IMR-90 (cell line): ENCODE data around the gene AAGAB. TPM values are rescaled to one million over a fixed set of nuclear protein-coding genes. Genes with fewer than 3 reads are reported as not detected.

Experiments
- ATAC-seq: fragments of 200-7000 bp; cut with Tn5 transposase; 2 replicates; pipeline ENCODE4 v1.9.1; 2020; ENCODE audit warnings: low read depth, mild to moderate bottlenecking, moderate library complexity
- BruUV-seq: library from RNA; stranded (reverse); fragments of 400-500 nt; replicated peaks from 2 replicates; lab custom pipeline; 2021; lab: Mats Ljungman, UMichigan
- CTCF ChIA-PET: fragments of 300-600 bp; formaldehyde crosslinking; extraction: SDS; loops from one replicate; lab custom pipeline; 2021; ENCODE audit warnings: antibody characterized with exemption; lab: Yijun Ruan, JAX
- POLR2A ChIA-PET: fragments of 300-600 bp; sonication (Branson Sonifier 250); formaldehyde crosslinking; loops from one replicate; lab custom pipeline; 2022; ENCODE audit warnings: antibody characterized with exemption; ENCODE audit not compliant: unreplicated experiment; lab: Charles Lee
- DNase-seq: peaks from one replicate; pipeline ENCODE4 v3.0.0; 2013
- H2AFZ ChIP-seq: replicated peaks from 2 replicates; pipeline ENCODE3; 2013; ENCODE audit warnings: low read length, mild to moderate bottlenecking; ENCODE audit not compliant: poor library complexity
- H2AK5ac ChIP-seq: 2 replicates; pipeline ENCODE4 v1.6.1; 2013; ENCODE audit warnings: low read depth, low read length, inconsistent platforms
- H2AK9ac ChIP-seq: replicated peaks from 2 replicates; pipeline ENCODE3; 2013; ENCODE audit warnings: mild to moderate bottlenecking, low read depth, low read length, moderate library complexity; ENCODE audit not compliant: poor library complexity
- H2BK120ac ChIP-seq: 2 replicates; pipeline ENCODE4 v1.6.1; 2013; ENCODE audit warnings: low read depth, low read length, inconsistent platforms
- H2BK15ac ChIP-seq: 3 replicates; pipeline ENCODE4 v1.6.1; 2013; ENCODE audit warnings: low read depth, low read length, inconsistent platforms
- H2BK20ac ChIP-seq: 2 replicates; pipeline ENCODE4 v1.6.1; 2013; ENCODE audit warnings: low read depth, mild to moderate bottlenecking, inconsistent platforms, low read length, moderate library complexity
- H2BK5ac ChIP-seq: 2 replicates; pipeline ENCODE4 v1.6.1; 2013; ENCODE audit warnings: mild to moderate bottlenecking, low read depth, low read length, inconsistent platforms; ENCODE audit not compliant: poor library complexity, severe bottlenecking
- H3K14ac ChIP-seq: replicated peaks from 2 replicates; pipeline ENCODE4 v1.6.1; 2013; ENCODE audit warnings: low read depth, low read length, inconsistent platforms
- H3K18ac ChIP-seq: 2 replicates; pipeline ENCODE4 v1.6.1; 2013; ENCODE audit warnings: low read depth, low read length, control low read depth
- H3K23ac ChIP-seq: 2 replicates; pipeline ENCODE4 v1.6.1; 2013; ENCODE audit warnings: low read depth, low read length, inconsistent platforms
- H3K27ac ChIP-seq: 2 replicates; pipeline ENCODE4 v1.5.1; 2013; ENCODE audit warnings: mild to moderate bottlenecking, control low read depth, low read length; ENCODE audit not compliant: insufficient read depth
- H3K27me3 ChIP-seq: 2 replicates; pipeline ENCODE4 v1.6.1; 2013; ENCODE audit warnings: low read length; ENCODE audit not compliant: control insufficient read depth, insufficient read depth
- H3K36me3 ChIP-seq: 2 replicates; pipeline ENCODE4 v1.6.1; 2013; ENCODE audit warnings: low read length, mixed read lengths; ENCODE audit not compliant: control insufficient read depth, insufficient read depth
- H3K4ac ChIP-seq: 2 replicates; pipeline ENCODE4 v1.6.1; 2013; ENCODE audit warnings: low read depth, low read length, inconsistent platforms
- H3K4me1 ChIP-seq: 2 replicates; pipeline ENCODE4 v1.6.1; 2013; ENCODE audit warnings: low read length, mixed read lengths; ENCODE audit not compliant: control insufficient read depth, insufficient read depth
- H3K4me2 ChIP-seq: 2 replicates; pipeline ENCODE4 v1.6.1; 2013; ENCODE audit warnings: low read depth, mild to moderate bottlenecking, control low read depth, low read length, moderate library complexity
- H3K4me3 ChIP-seq: 2 replicates; pipeline ENCODE4 v1.5.1; 2013; ENCODE audit warnings: low read depth, mild to moderate bottlenecking, control low read depth, low read length, moderate library complexity; ENCODE audit not compliant: insufficient read depth
- H3K56ac ChIP-seq: 2 replicates; pipeline ENCODE4 v1.6.1; 2013; ENCODE audit warnings: low read length, inconsistent platforms; ENCODE audit not compliant: insufficient read depth; ENCODE audit errors: extremely low read depth
- H3K79me1 ChIP-seq, 2 experiments: 2 replicates each; pipeline ENCODE4 v1.6.1; 2013; ENCODE audit warnings: low read length in 2 of 2, inconsistent platforms in 1 of 2, low read depth in 1 of 2
- H3K9ac ChIP-seq: 2 replicates; pipeline ENCODE4 v1.6.1; 2013; ENCODE audit warnings: low read depth, low read length, control low read depth
- H3K9me1 ChIP-seq: 2 replicates; pipeline ENCODE4 v1.6.1; 2013; ENCODE audit warnings: low read length, inconsistent platforms; ENCODE audit not compliant: insufficient read depth
- H3K9me3 ChIP-seq: 2 replicates; pipeline ENCODE4 v1.6.1; 2013; ENCODE audit warnings: low read length; ENCODE audit not compliant: control insufficient read depth, insufficient read depth
- H4K20me1 ChIP-seq: 2 replicates; pipeline ENCODE4 v1.6.1; 2013; ENCODE audit warnings: low read length, inconsistent platforms; ENCODE audit not compliant: insufficient read depth
- H4K5ac ChIP-seq: 2 replicates; pipeline ENCODE4 v1.6.1; 2013; ENCODE audit warnings: mild to moderate bottlenecking, low read depth, low read length, control low read depth
- H4K8ac ChIP-seq, 2 experiments: 2 replicates each; pipeline ENCODE4 v1.6.1; 2013; ENCODE audit warnings: low read depth in 2 of 2, low read length in 2 of 2, control low read depth in 1 of 2, inconsistent platforms in 1 of 2
- H4K91ac ChIP-seq: 2 replicates; pipeline ENCODE4 v1.6.1; 2013; ENCODE audit warnings: low read depth, low read length, inconsistent platforms; ENCODE audit not compliant: insufficient read depth
- BHLHE40 ChIP-seq: fragments of 150-350 bp; IDR thresholded peaks from 2 replicates; pipeline ENCODE4 v1.6.1; 2016; ENCODE audit warnings: mild to moderate bottlenecking, low read depth, low read length
- CTCF ChIP-seq: conservative IDR thresholded peaks from 2 replicates; pipeline ENCODE4 v1.5.1; 2012; ENCODE audit warnings: mild to moderate bottlenecking, low read depth, low read length, improper control_type of control experiment
- ELK1 ChIP-seq: fragments of 150-350 bp; IDR thresholded peaks from 2 replicates; pipeline ENCODE4 v1.6.1; 2016; ENCODE audit warnings: low read depth, mild to moderate bottlenecking, low read length, moderate library complexity, borderline replicate concordance
- MAZ ChIP-seq: IDR thresholded peaks from 2 replicates; pipeline ENCODE4 v1.6.1; 2012; ENCODE audit warnings: low read depth, mild to moderate bottlenecking, low read length, improper control_type of control experiment, moderate library complexity, borderline replicate concordance
- SMC3 ChIP-seq: fragments of 150-350 bp; IDR thresholded peaks from 2 replicates; pipeline ENCODE4 v1.6.1; 2016; ENCODE audit warnings: low read depth, mild to moderate bottlenecking, antibody characterized with exemption, low read length, moderate library complexity
- WGBS, 2 experiments: methylation state at CpG; one replicate each; pipeline versions ENCODE4 v1.1.5 to v1.1.7; 2013; ENCODE audit warnings: missing lambda C conversion rate in 2 of 2; ENCODE audit not compliant: insufficient read length in 1 of 2; ENCODE audit errors: extremely low coverage in 2 of 2; 5-methylcytosine and 5-hydroxymethylcytosine counted together
- dilution Hi-C: fragments of 300-500 bp; cut with HindIII; formaldehyde crosslinking; loops from one replicate; pipeline ENCODE4 v1.14.3; 2018; ENCODE audit warnings: low sequenced_read_pairs; ENCODE audit not compliant: unreplicated experiment
- in situ Hi-C: fragments of 300-500 bp; cut with MboI; formaldehyde crosslinking; loops from 3 replicates; pipeline ENCODE4 v1.14.3; 2019; ENCODE audit warnings: low sequenced_read_pairs, inconsistent platforms, mixed read lengths
- intact Hi-C: fragments of 100-400 bp; cut with micrococcal nuclease; formaldehyde crosslinking; loops from 2 replicates; pipeline ENCODE4 v1.10.0; 2022
- polyA plus RNA-seq, 3 experiments: library from polyadenylated mRNA; depleted of rRNA; stranded (reverse); fragments of >200 nt; gene quantifications; 2 replicates each; pipeline ENCODE4 v1.2.3, GENCODE V29; 2012; ENCODE audit warnings: low replicate concordance in 1 of 3
- total RNA-seq: library from RNA; depleted of rRNA; stranded (reverse); fragments of >200 nt; gene quantifications from 2 replicates; pipeline ENCODE4 v1.2.3, GENCODE V29; 2012

AAGAB gene
- total and polyA plus RNA-seq, 2 of the 4 experiments (the other 2 are of a cell fraction): 26.1 to 69.7 TPM

GRCh38 chr15:67166280-67167009 is 88.0 kb downstream of the AAGAB start:
- dilution Hi-C loops (no loop called here), in situ Hi-C loops (no loop called here), intact Hi-C loops (no loop called here)
- H2BK15ac ChIP-seq: peak overlapping the region; percentile 82; the same call in 2 of the 3 replicates
- H3K27me3 ChIP-seq: no peaks in the 10 kb centered on the region
- no peak for DNase-seq
- H3K4me3 ChIP-seq: no peak overlapping the region
- H3K27ac ChIP-seq: peak overlapping the region; percentile 89
- peaks cover 36% of the 10 kb centered on the region for H4K20me1 ChIP-seq
- no peak overlapping the region for H3K56ac ChIP-seq
- H4K8ac ChIP-seq: peak overlapping the region; percentile 40 to 92; a peak in 3 of 4 replicates
- peaks cover 67% of the 10 kb centered on the region for H3K4me1 ChIP-seq
- H3K4ac ChIP-seq: peak overlapping the region; percentile 86
- WGBS, 2 experiments: no CpG with 5 or more reads among the region's 13 CpGs
- H2BK5ac ChIP-seq: peak overlapping the region; percentile 75
- peak overlapping the region; percentile 93 for H3K14ac ChIP-seq
- TF ChIP-seq BHLHE40: no peak
- no peak for TF ChIP-seq MAZ
- TF ChIP-seq ELK1: no peak
- TF ChIP-seq CTCF: no peak
- no peak for TF ChIP-seq SMC3
- H3K18ac ChIP-seq: peak overlapping the region; percentile 36
- H3K9me1 ChIP-seq: peaks cover 71% of the 10 kb centered on the region
- H2BK120ac ChIP-seq: peak overlapping the region; percentile 92
- H3K23ac ChIP-seq: peak overlapping the region; percentile 86
- H3K9me3 ChIP-seq: no peaks in the 10 kb centered on the region
- ATAC-seq: no peak
- peaks cover 72% of the 10 kb centered on the region for H3K36me3 ChIP-seq
- H2AK9ac ChIP-seq: peak overlapping the region; percentile 30
- peak overlapping the region; percentile 99 for H2AK5ac ChIP-seq
- H4K5ac ChIP-seq: peak overlapping the region; percentile 25
- H2BK20ac ChIP-seq: peak overlapping the region; percentile 37
- H3K9ac ChIP-seq: peak overlapping the region; percentile 20
- H2AFZ ChIP-seq: no peak overlapping the region
- ChIA-PET CTCF (no interaction called here), POLR2A (interaction anchor here (0.5 kb wide), 1 partner anchor 52 kb away, joined by 5 read pairs; no protein-coding TSS in a partner anchor)
- H3K4me2 ChIP-seq: no peak overlapping the region
- peaks cover 52 to 97% of the 10 kb centered on the region in 2 experiments for H3K79me1 ChIP-seq
- H4K91ac ChIP-seq: peak overlapping the region; percentile 91
- no TSS peak for BruUV-seq
